GM12878 (cell line): ENCODE measurements around the gene SCARB1. TPM values are rescaled to one million over a fixed set of nuclear protein-coding genes. Genes with fewer than 3 reads are reported as not detected.

Experiments
- ATAC-seq: fragments of 200-7000 bp; cut with Tn5 transposase; 3 replicates; pipeline ENCODE4 v1.9.1; 2020; ENCODE audit warnings: mild to moderate bottlenecking, moderate library complexity
- BruUV-seq: library from RNA; stranded (reverse); fragments of 400-500 nt; replicated peaks from 2 replicates; lab custom pipeline; 2021; lab: Mats Ljungman, UMichigan
- CTCF ChIA-PET: fragments of 300-600 bp; sonication (Branson Sonifier 250); formaldehyde crosslinking; extraction: SDS; loops from one replicate; lab custom pipeline; 2021; ENCODE audit warnings: inconsistent platforms; lab: Yijun Ruan, JAX
- POLR2A ChIA-PET: fragments of 350-600 bp; formaldehyde crosslinking; extraction: SDS; loops from one replicate; lab custom pipeline; 2021; ENCODE audit warnings: inconsistent platforms; lab: Charles Lee
- RAD21 ChIA-PET: fragments of 300-600 bp; sonication (Branson Sonifier 250); formaldehyde crosslinking; loops from one replicate; lab custom pipeline; 2023; ENCODE audit warnings: antibody characterized with exemption; ENCODE audit not compliant: unreplicated experiment; lab: Charles Lee
- SMC1A ChIA-PET: fragments of 300-600 bp; sonication (Branson Sonifier 250); formaldehyde crosslinking; loops from one replicate; lab custom pipeline; 2023; ENCODE audit not compliant: unreplicated experiment, uncharacterized antibody; lab: Charles Lee
- DNase-seq: peaks from one replicate; pipeline ENCODE4 v3.0.0-alpha.2; 2011; ENCODE audit warnings: low read depth, low spot score
- FAIRE-seq: peaks from 3 replicates; lab custom pipeline; 2011; peaks lifted over from hg19 to GRCh38; lab: Jason Lieb, UNC
- H2AFZ ChIP-seq: 2 replicates; pipeline ENCODE4 v1.6.0; 2011; ENCODE audit warnings: low read depth, low read length, control low read depth; ENCODE audit not compliant: control insufficient read depth
- H3K27ac ChIP-seq: 2 replicates; pipeline ENCODE4 v1.5.1; 2011; ENCODE audit warnings: control low read depth; ENCODE audit not compliant: control insufficient read depth, insufficient read depth
- H3K27me3 ChIP-seq, 2 experiments: replicated peaks in 1 of 2; 2 replicates each; pipeline versions ENCODE4 v1.6.0 to v1.6.1; 2011; ENCODE audit warnings: low read length in 1 of 2; ENCODE audit not compliant: control insufficient read depth in 2 of 2, insufficient read depth in 2 of 2
- H3K36me3 ChIP-seq, 2 experiments: 2 replicates each; pipeline ENCODE4 v1.5.1; 2011; ENCODE audit warnings: low read length in 1 of 2; ENCODE audit not compliant: control insufficient read depth in 2 of 2, insufficient read depth in 2 of 2
- H3K4me1 ChIP-seq: 2 replicates; pipeline ENCODE4 v1.6.1; 2011; ENCODE audit warnings: mild to moderate bottlenecking, low read length, moderate library complexity, mixed read lengths; ENCODE audit not compliant: control insufficient read depth, insufficient read depth
- H3K4me2 ChIP-seq: 2 replicates; pipeline ENCODE4 v1.6.0; 2011; ENCODE audit warnings: control low read depth; ENCODE audit not compliant: control insufficient read depth, insufficient read depth
- H3K4me3 ChIP-seq: fragments of 200-600 bp; sonication (generic); 2 replicates; pipeline ENCODE4 v1.5.1; 2016
- H3K79me2 ChIP-seq: 2 replicates; pipeline ENCODE4 v1.6.0; 2011; ENCODE audit warnings: low read length; ENCODE audit not compliant: control insufficient read depth, insufficient read depth
- H3K9ac ChIP-seq: 2 replicates; pipeline ENCODE4 v1.8.0; 2011; ENCODE audit warnings: low read length, control low read depth, mixed read lengths; ENCODE audit not compliant: control insufficient read depth, insufficient read depth
- H3K9me3 ChIP-seq: replicated peaks from 3 replicates; pipeline ENCODE4 v1.5.1; 2011; ENCODE audit warnings: mild to moderate bottlenecking, low read length; ENCODE audit not compliant: control insufficient read depth, insufficient read depth
- H4K20me1 ChIP-seq: 2 replicates; pipeline ENCODE4 v1.6.0; 2011; ENCODE audit not compliant: control insufficient read depth, insufficient read depth
- CEBPB ChIP-seq, 2 experiments: fragments of 150-350 bp in 1 of 2; IDR thresholded peaks; 2 replicates each; pipeline ENCODE4 v1.6.1; 2012 to 2014; ENCODE audit warnings: low read depth in 2 of 2, low read length in 2 of 2, borderline replicate concordance in 1 of 2, inconsistent platforms in 1 of 2
- ESRRA ChIP-seq: IDR thresholded peaks from 2 replicates; pipeline ENCODE4 v1.6.1; 2012; ENCODE audit warnings: mild to moderate bottlenecking, low read length, improper control_type of control experiment
- ETV6 ChIP-seq, 2 experiments: fragments of 450-650 bp in 1 of 2; IDR thresholded peaks in 1 of 2; conservative IDR thresholded peaks in 1 of 2; 2 replicates each; pipeline ENCODE4 v1.6.1; 2014; ENCODE audit warnings: antibody characterized with exemption in 1 of 2, borderline replicate concordance in 1 of 2, low read depth in 1 of 2, mild to moderate bottlenecking in 1 of 2, moderate library complexity in 1 of 2
- IKZF2 ChIP-seq, 2 experiments: fragments of 450-650 bp; IDR thresholded peaks; 2 replicates each; pipeline ENCODE4 v1.6.1; 2017; ENCODE audit warnings: mild to moderate bottlenecking in 2 of 2, moderate library complexity in 2 of 2
- MYC ChIP-seq: IDR thresholded peaks from 2 replicates; pipeline ENCODE4 v1.6.1; 2011; ENCODE audit warnings: mild to moderate bottlenecking, low read length, moderate library complexity, inconsistent platforms; ENCODE audit not compliant: insufficient read depth, insufficient replicate concordance, insufficient read length, severe bottlenecking
- PBX3 ChIP-seq: IDR thresholded peaks from 2 replicates; pipeline ENCODE4 v1.6.1; 2011; ENCODE audit warnings: mild to moderate bottlenecking, low read depth, low read length, moderate library complexity; ENCODE audit not compliant: insufficient replicate concordance
- SIX5 ChIP-seq: IDR thresholded peaks from 2 replicates; pipeline ENCODE4 v1.6.1; 2011; ENCODE audit warnings: mild to moderate bottlenecking, low read depth, low read length, moderate library complexity; ENCODE audit not compliant: severe bottlenecking
- SKIL ChIP-seq: fragments of 450-650 bp; IDR thresholded peaks from 2 replicates; pipeline ENCODE4 v1.6.1; 2017; ENCODE audit warnings: mild to moderate bottlenecking, low read depth, inconsistent platforms; ENCODE audit not compliant: poor library complexity, severe bottlenecking
- WGBS: methylation state at CpG from one replicate; pipeline ENCODE4 v1.1.6; 2016; ENCODE audit warnings: low lambda C conversion rate; ENCODE audit not compliant: insufficient replicate concordance, insufficient coverage; ENCODE audit errors: missing lambda C conversion rate; 5-methylcytosine and 5-hydroxymethylcytosine counted together
- in situ Hi-C: fragments of 300-500 bp; cut with MboI; formaldehyde crosslinking; loops from 9 replicates; pipeline ENCODE4 v1.14.3; 2018; ENCODE audit warnings: mixed read lengths
- intact Hi-C: fragments of 100-400 bp; cut with micrococcal nuclease; formaldehyde crosslinking; loops from one replicate; pipeline ENCODE4 v1.14.2; 2022; ENCODE audit not compliant: unreplicated experiment
- polyA plus RNA-seq, 11 experiments: library from polyadenylated mRNA; depleted of rRNA in 4 of 11; unstranded in 6 of 11; stranded (reverse) in 5 of 11; fragments of >200 nt; fragmentation: Nextera tagmentation in 4 of 11; fragmentation: Illumina TruSeq in 1 of 11; extraction: Ambion mirVana in 4 of 11; extraction: Trizol in 1 of 11; gene quantifications; 1 replicate in 1 of 11; 2 replicates in 10 of 11; pipeline versions ENCODE4 v1.2.1 to v1.2.3, GENCODE V29; 2011 to 2016; ENCODE audit warnings: inconsistent platforms in 2 of 11, missing spikeins in 2 of 11, low read depth in 1 of 11
- total RNA-seq, 4 experiments: library from RNA; depleted of rRNA in 3 of 4; stranded (reverse); fragments of >200 nt in 3 of 4; fragmentation: Illumina TruSeq in 1 of 4; extraction: Trizol in 1 of 4; gene quantifications; 2 replicates each; pipeline versions ENCODE4 v1.2.1 to v1.2.3, GENCODE V29; 2013 to 2021

Gene SCARB1
- total and polyA plus RNA-seq, 10 of the 15 experiments (the other 5 are each of a cell fraction or from before 2014, with no cell fraction given) = 0.34 to 104 (median 63.1) TPM

DNA sequence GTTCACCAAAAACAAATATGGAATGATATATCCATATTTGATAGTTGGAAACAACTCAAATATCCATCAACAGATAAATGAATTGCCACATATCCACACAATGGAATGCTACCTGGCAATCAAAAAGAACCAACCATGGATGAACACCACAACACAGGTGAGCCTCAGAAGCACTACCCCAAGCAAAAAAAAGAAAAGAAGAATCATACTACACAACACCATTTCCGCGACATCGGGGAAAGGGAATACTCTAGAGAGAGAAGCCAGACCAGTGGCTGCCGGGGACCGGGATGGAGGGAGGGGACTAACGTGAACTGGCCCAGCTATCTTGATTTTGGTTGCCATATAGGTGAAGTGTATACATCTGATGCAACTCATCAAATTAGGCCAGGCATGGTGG lies 41.4 kb downstream of the SCARB1 start:
- intact Hi-C loops (no loop called here), in situ Hi-C loops (no loop called here)
- no peaks in the 10 kb centered on the region for H3K27me3 ChIP-seq
- no peaks in the 10 kb centered on the region; the same call in 1 of the 2 replicates for H4K20me1 ChIP-seq
- FAIRE-seq (no peak), DNase-seq (no peak), ATAC-seq (no peak)
- H3K4me3 ChIP-seq = no peak overlapping the region
- H3K36me3 ChIP-seq = peaks cover 4 to 8% of the 10 kb centered on the region in 2 experiments
- H2AFZ ChIP-seq = no peak overlapping the region
- H3K79me2 ChIP-seq = peaks cover 17% of the 10 kb centered on the region
- no peak overlapping the region for H3K9ac ChIP-seq
- no peak overlapping the region for H3K4me2 ChIP-seq
- no peaks in the 10 kb centered on the region for H3K4me1 ChIP-seq
- whole genome bisulfite sequencing = 97% methylated on average over 6 of the region's 6 CpGs
- SMC1A ChIA-PET = no interaction called here
- POLR2A ChIA-PET = no interaction called here
- no TSS peak for BruUV-seq
- H3K9me3 ChIP-seq = no peaks in the 10 kb centered on the region
- TF ChIP-seq PBX3 = no peak
- TF ChIP-seq CEBPB (IDR thresholded peaks at IDR 0.05; ENCODE audit: borderline replicate concordance in 1 of 2, low read depth in 2 of 2, low read length in 2 of 2) = no peak
- no peak for TF ChIP-seq SKIL
- no peak for TF ChIP-seq ETV6 (conservative IDR thresholded peaks at IDR 0.05 in 1 of 2, IDR thresholded peaks at IDR 0.05 in 1 of 2; ENCODE audit: borderline replicate concordance in 1 of 2, low read depth in 1 of 2)
- no peak for TF ChIP-seq SIX5
- TF ChIP-seq MYC = no peak
- no peak for TF ChIP-seq ESRRA
- TF ChIP-seq IKZF2 (IDR thresholded peaks at IDR 0.05) = no peak
- CTCF ChIA-PET = no interaction called here
- no peak overlapping the region for H3K27ac ChIP-seq
- RAD21 ChIA-PET = no interaction called here
